Fibroblast of peridontal ligament (primary cell): ENCODE results near the gene PIGQ.

Experiments
- DNase-seq: peaks from one replicate; pipeline ENCODE4 v3.0.0-alpha.2; 2010; ENCODE audit errors: extremely low read depth

PIGQ gene

GRCh38 chr16:569445-570254 is at the start of gene PIGQ:
Gene PIGQ, plus strand, starts transcription at chr16:569968. Its CDS starts 4,107 bp downstream, at chr16:574075.
- DNase-seq, result peak; percentile 50

- no peak for DNase-seq
Observed at GRCh38 chr16:520847-521246, 48.9 kb upstream of the PIGQ start.

- no peak for DNase-seq
Observed at GRCh38 chr16:521381-522210, 48.2 kb upstream of the PIGQ start.

GRCh38 chr16:522320-523096 is 47.3 kb upstream of the PIGQ start:
- no peak for DNase-seq

- no peak for DNase-seq
Observed at GRCh38 chr16:523097-523741, 46.5 kb upstream of the PIGQ start.

GRCh38 chr16:524274-525040 is 45.3 kb upstream of the PIGQ start:
- DNase-seq, result no peak

GRCh38 chr16:525123-525519 is 44.6 kb upstream of the PIGQ start:
- DNase-seq, result no peak

GRCh38 chr16:525520-526180 is 44.1 kb upstream of the PIGQ start:
- peak; percentile 67 for DNase-seq

GRCh38 chr16:526181-527014 is 43.4 kb upstream of the PIGQ start:
- DNase-seq, result peak; percentile 33

- peak; percentile 76 for DNase-seq
Observed at GRCh38 chr16:527015-527903, 42.5 kb upstream of the PIGQ start, which contains the start of gene CAPN15. Gene CAPN15, plus strand, starts transcription at chr16:527712. Its CDS starts 19,127 bp downstream, at chr16:546839.

- peak; percentile 52 for DNase-seq
Observed at GRCh38 chr16:528111-529011, 41.4 kb upstream of the PIGQ start.

GRCh38 chr16:529012-529575 is 40.7 kb upstream of the PIGQ start:
- DNase-seq, result no peak

- no peak for DNase-seq
Observed at GRCh38 chr16:530111-530817, 39.5 kb upstream of the PIGQ start.

- no peak for DNase-seq
Observed at GRCh38 chr16:531494-532125, 38.2 kb upstream of the PIGQ start.

GRCh38 chr16:533391-534123 is 36.2 kb upstream of the PIGQ start:
- DNase-seq, result no peak
